Fibroblast of villous mesenchyme (primary cell): ENCODE data around the gene COTL1. TPM values are rescaled to one million over a fixed set of nuclear protein-coding genes. Genes with fewer than 3 reads are reported as not detected.

Experiments
- DNase-seq: peaks from one replicate; pipeline ENCODE4 v3.0.0-alpha.2; 2010; ENCODE audit warnings: low read depth
- H3K4me3 ChIP-seq: 2 replicates; pipeline ENCODE4 v1.5.1; 2011; ENCODE audit warnings: low read depth, mild to moderate bottlenecking, low read length
- CTCF ChIP-seq: IDR thresholded peaks from 2 replicates; pipeline ENCODE4 v1.5.1; 2012; ENCODE audit warnings: low read depth, mild to moderate bottlenecking, low read length; ENCODE audit not compliant: insufficient read depth
- total RNA-seq: library from RNA; depleted of rRNA; stranded (reverse); fragments of >200 nt; gene quantifications from 2 replicates; pipeline ENCODE4 v1.2.3, GENCODE V29; 2012

Gene COTL1
- total RNA-seq, 1 donor, result 265 TPM

GRCh38 chr16:84604477-84605013, 13.3 kb downstream of the COTL1 start:
- no peak for TF ChIP-seq CTCF
- no peak overlapping the region for H3K4me3 ChIP-seq
- DNase-seq, result no peak

- no peak for TF ChIP-seq CTCF
- H3K4me3 ChIP-seq, result no peak overlapping the region
- DNase-seq, result no peak
Measured at GRCh38 chr16:84603940-84604339, 13.9 kb downstream of the COTL1 start.

- peak; percentile 97 for DNase-seq
- peak overlapping the region; percentile 26 for H3K4me3 ChIP-seq
- TF ChIP-seq CTCF, result no peak
Measured at GRCh38 chr16:84603140-84603816, 14.6 kb downstream of the COTL1 start.

GRCh38 chr16:84600343-84601229, 17.3 kb downstream of the COTL1 start:
- peak; percentile 46 for DNase-seq
- no peak overlapping the region for H3K4me3 ChIP-seq
- no peak for TF ChIP-seq CTCF

GRCh38 chr16:84599521-84600202, 18.2 kb downstream of the COTL1 start:
- peak; percentile 91 for DNase-seq
- peak overlapping the region; percentile 40 for H3K4me3 ChIP-seq
- TF ChIP-seq CTCF, result no peak

GRCh38 chr16:84598360-84598759, 19.5 kb downstream of the COTL1 start:
- TF ChIP-seq CTCF, result no peak
- peak; percentile 31 for DNase-seq

More at GRCh38 chr16:84598360-84598759, 19.5 kb downstream of the COTL1 start:
- no peak overlapping the region for H3K4me3 ChIP-seq
